GM12874 (cell line): ENCODE results near the gene ABHD17C.

Source experiments
- CTCF ChIP-seq: IDR thresholded peaks from 2 replicates; pipeline ENCODE4 v1.5.1; 2011; ENCODE audit warnings: low read depth, mild to moderate bottlenecking, control low read depth, low read length, moderate library complexity; ENCODE audit not compliant: insufficient read depth

Gene ABHD17C

DNA sequence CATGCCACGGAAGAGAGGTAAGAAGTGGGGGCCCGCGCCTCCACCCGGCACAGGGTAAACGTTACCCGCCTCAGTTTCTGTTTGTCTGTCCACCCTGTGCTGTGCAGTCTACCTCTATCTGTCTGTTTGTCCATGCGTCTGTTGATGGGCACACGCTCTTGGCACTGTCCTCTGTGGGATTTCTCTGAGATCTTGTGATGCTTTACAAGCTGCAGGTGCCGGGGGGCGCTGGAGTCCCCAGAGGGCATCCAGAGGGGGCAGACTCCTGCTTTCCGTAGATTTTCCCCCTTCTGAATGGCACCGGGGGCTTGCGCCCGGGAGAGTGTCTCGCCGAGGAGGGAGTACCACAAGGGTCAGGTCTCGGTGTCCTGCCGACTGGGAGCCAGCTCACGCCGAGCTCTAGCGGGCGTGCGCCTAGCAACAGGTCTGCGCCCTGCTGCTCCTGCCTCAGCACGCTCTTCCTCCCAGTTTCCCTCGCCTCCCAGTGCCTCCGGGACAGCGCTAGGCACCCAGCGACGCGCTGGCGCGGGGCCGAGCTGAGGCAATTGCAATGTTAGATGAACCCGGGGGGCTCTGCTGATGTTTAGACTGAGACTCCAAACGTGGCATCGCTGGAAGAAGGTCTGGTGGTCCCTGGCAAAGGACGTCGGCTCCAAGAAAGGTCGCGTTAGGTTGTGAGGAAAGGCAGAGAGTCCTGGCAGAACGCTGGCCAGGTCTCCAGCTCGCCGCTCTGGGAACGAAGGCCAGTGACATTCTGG lies 84.7 kb downstream of the ABHD17C start:
- no peak for TF ChIP-seq CTCF

DNA sequence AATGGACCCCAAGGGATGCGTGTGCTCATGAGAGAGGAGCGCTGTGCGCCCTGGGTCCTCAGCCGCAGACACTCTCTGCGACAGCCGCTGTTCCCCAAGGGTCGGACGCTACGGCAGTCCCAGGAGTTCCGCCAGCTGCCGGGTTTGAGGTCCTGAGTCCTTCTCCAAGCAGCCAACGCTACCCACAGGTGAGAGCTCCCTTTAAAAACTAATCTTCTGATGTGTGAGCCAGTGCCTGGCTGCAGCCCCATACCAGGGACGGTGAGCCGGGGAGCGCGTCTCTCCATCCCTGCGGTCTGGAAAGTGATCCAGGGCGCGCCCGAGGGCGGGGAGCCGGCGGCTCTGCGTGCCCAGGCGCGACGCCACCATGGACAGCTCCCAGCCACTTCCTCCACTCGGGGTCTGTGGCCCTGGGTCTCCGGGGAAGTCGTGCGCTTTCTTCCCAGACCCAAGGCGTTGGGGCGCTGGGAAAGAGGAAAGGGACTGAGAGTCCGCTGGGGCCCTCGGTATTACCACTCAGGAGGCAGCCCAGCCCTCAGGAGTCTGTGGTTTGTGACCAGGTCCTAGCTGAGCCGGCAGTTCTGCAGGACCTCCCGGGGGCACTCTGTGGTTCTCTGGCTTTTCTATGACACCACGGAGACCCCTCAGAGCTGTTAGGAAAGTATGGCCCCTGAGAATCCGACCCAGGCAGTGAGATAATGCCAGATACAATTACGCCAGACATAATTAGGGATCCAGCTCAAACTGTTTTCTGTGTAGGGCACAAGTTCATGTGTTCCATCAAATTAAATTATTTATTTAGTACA lies 85.5 kb downstream of the ABHD17C start:
- no peak for TF ChIP-seq CTCF

DNA sequence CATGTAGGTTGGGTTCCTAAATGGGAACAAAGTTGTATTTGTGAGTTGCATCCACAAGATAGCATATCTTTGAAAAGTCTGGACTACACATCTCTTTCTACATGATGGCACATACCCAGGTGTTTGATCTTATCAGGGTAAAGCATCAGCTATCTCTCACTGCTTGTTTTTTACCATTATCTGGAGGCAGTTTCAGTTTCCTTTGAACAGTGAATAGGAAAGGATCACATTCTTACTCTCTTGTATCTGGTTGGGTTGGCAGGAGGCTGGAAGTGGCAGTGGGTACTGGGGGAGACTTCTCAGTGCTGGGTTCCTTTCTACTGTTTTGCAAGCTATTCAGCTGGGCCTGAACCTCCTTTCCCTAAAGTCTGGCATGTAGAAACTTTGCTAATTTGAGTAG lies 88.2 kb downstream of the ABHD17C start:
- TF ChIP-seq CTCF = no peak

GRCh38 chr15:80785335-80785734 lies 90.2 kb downstream of the ABHD17C start:
- TF ChIP-seq CTCF = no peak

- TF ChIP-seq CTCF = no peak
These were observed 90.8 kb downstream of the ABHD17C start for GRCh38 chr15:80785811-80786354.

DNA sequence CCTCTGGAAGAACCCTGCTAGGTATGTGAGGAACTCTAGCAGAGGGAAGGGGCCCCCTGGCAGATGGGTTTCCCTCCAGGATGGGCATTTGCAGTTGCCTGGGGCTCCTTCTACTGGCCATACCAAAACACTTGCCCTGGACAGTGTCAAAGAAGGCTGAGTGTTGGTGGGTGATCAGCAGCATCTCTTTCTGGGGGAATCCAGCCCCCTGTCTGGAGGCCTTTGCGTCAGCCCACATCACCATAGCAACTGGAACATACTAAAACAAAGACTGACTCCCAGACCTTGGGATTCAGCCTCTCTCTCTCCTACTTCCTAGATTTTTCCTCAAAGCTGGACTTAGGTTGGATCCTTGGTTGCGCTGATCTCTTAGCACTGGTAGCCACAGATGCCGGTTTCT lies 92.2 kb downstream of the ABHD17C start:
- TF ChIP-seq CTCF = no peak

DNA sequence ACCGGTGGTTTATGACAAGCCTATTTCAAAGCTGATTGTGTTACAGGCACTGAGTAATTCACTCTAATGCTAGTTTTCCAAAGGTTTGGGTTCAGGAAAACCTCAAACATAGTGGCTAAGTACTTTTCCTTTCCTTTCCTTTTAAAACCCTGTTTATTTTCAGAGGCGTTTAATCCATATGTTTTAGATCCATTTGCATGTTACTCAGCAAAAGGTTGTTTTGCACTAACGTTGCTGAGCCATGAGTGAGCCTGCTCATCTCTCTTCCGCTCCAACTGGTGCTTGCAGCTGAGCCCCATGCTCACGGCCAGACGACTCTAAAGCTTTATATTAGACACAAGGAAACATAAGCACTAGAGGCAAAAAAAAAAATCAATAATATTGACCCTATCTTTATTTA lies 93.4 kb downstream of the ABHD17C start:
- TF ChIP-seq CTCF = no peak
